Measurements from ENCODE around the gene ACOT9. TPM values are rescaled to one million over a fixed set of nuclear protein-coding genes. Genes with fewer than 3 reads are reported as not detected.

Gene ACOT9
- total RNA-seq, 3 donors from 2014 or later = 15.6 to 30.3 (median 22.8) TPM

DNA sequence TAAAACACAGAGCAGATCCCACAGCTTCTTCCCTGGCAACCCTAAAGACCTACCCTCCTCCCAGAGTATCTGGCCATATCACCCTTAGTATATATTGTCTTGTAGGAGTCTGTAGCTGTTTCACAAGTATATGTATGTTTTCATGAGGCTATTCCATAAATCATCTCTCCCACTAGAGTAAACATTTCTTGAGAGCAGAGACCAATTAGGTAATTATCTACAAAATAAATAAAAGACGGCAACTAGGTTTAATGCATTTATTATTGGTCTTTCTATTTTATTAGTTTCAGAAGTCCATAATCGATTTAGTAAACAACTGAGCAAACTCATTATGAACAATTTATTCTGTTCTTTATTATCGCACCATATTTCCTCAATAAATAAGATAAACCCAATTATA lies 7.0 kb downstream of the ACOT9 start:
- Histone ChIP-seq H3K36me3 (ENCODE audit: low read depth) (no peaks in the 10 kb centered on the region), H3K4me1 (ENCODE audit: low read depth) (no peaks in the 10 kb centered on the region), H3K9me3 (no peaks in the 10 kb centered on the region), H3K4me3 (no peak overlapping the region)
- no peak for DNase-seq
- ATAC-seq = no peak
- TF ChIP-seq, protein P1, sequence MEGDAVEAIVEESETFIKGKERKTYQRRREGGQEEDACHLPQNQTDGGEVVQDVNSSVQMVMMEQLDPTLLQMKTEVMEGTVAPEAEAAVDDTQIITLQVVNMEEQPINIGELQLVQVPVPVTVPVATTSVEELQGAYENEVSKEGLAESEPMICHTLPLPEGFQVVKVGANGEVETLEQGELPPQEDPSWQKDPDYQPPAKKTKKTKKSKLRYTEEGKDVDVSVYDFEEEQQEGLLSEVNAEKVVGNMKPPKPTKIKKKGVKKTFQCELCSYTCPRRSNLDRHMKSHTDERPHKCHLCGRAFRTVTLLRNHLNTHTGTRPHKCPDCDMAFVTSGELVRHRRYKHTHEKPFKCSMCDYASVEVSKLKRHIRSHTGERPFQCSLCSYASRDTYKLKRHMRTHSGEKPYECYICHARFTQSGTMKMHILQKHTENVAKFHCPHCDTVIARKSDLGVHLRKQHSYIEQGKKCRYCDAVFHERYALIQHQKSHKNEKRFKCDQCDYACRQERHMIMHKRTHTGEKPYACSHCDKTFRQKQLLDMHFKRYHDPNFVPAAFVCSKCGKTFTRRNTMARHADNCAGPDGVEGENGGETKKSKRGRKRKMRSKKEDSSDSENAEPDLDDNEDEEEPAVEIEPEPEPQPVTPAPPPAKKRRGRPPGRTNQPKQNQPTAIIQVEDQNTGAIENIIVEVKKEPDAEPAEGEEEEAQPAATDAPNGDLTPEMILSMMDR (IDR thresholded peaks at IDR 0.05) = no peak
- intact Hi-C loops (cut with DNase I, micrococcal nuclease) = no loop called here

DNA sequence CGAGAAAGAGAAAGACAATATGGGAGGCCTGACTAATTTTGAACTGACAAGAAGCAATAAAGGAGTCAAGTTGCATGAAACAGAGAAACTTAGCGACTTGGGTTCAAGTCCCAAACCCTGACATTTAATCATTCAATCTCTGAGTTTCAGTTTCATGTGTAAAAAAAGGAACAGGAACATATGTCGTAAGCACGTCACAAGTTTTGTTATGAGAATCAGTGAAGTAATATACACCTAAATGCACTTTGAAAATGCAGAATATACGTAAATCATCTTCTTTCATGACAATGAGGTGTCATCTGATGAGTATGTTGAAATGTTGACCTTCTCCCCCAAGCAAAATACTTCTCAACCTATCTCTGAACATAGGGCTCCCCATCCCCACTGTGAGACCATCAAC lies 10.4 kb downstream of the ACOT9 start:
- no peak for ATAC-seq
- DNase-seq = no peak
- Histone ChIP-seq H3K4me1 (ENCODE audit: low read depth) (no peaks in the 10 kb centered on the region), H3K4me3 (no peak overlapping the region), H3K36me3 (ENCODE audit: low read depth) (no peaks in the 10 kb centered on the region), H3K9me3 (no peaks in the 10 kb centered on the region)
- TF ChIP-seq, protein P1 (IDR thresholded peaks at IDR 0.05) = no peak
- intact Hi-C loops (cut with DNase I, micrococcal nuclease) = no loop called here

DNA sequence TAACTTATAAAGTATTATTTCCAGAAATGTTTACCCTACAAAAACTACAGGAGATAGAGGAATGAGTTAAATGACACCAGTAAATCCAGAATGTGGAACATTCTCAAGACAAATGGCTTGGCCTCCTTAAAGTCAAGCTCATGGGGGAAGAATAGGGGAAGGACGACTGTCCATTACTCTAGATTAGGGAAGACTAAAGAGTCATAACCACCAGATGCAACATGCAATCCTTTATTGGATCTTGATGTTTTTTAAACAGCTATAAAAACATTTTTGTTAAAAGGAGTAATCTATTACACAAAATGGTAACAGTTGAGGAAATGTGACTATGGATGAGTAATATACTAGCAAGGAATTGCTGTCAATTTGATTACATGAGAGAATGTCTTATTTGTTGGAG lies 11.1 kb downstream of the ACOT9 start:
- DNase-seq = no peak
- intact Hi-C loops (cut with DNase I, micrococcal nuclease) = no loop called here
- Histone ChIP-seq H3K36me3 (ENCODE audit: low read depth) (no peaks in the 10 kb centered on the region), H3K4me1 (ENCODE audit: low read depth) (no peaks in the 10 kb centered on the region), H3K4me3 (no peak overlapping the region), H3K9me3 (no peaks in the 10 kb centered on the region)
- TF ChIP-seq, protein P1 (IDR thresholded peaks at IDR 0.05) = no peak
- no peak for ATAC-seq

DNA sequence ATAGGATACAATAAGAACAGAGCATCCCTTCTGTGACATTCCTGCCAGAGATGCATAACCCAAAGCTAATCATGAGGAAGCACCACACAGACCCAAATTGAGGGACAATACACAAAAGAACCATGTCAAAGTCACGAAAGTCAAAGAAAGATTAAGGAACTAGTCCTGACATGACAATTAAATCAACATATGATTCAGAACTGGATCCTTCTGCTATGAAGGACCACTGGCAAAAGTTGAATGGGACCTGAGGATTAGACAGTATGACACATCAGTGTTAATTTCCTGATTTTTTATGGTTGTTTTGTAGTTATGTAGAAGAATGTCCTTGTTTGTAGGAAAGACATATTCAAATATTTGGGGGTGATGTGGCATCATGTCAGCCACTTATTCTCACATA lies 13.9 kb downstream of the ACOT9 start:
- TF ChIP-seq, protein P1 (IDR thresholded peaks at IDR 0.05) = no peak
- Histone ChIP-seq H3K36me3 (ENCODE audit: low read depth) (no peaks in the 10 kb centered on the region), H3K4me1 (ENCODE audit: low read depth) (no peaks in the 10 kb centered on the region), H3K4me3 (no peak overlapping the region), H3K9me3 (no peaks in the 10 kb centered on the region)
- ATAC-seq (no peak), DNase-seq (no peak)
- intact Hi-C loops (cut with DNase I, micrococcal nuclease) = no loop called here

- ATAC-seq = no peak
- no peaks in the 10 kb centered on the region for H3K36me3 ChIP-seq (ENCODE audit: low read depth)
- intact Hi-C loops (cut with DNase I, micrococcal nuclease) = no loop called here
Measured at GRCh38 chrX:23727206-23727605, 15.9 kb downstream of the ACOT9 start.

More at GRCh38 chrX:23727206-23727605, 15.9 kb downstream of the ACOT9 start:
- TF ChIP-seq, protein P1 (IDR thresholded peaks at IDR 0.05) = no peak
- no peak for DNase-seq
- Histone ChIP-seq H3K4me1 (ENCODE audit: low read depth) (no peaks in the 10 kb centered on the region), H3K4me3 (no peak overlapping the region), H3K9me3 (no peaks in the 10 kb centered on the region)

Data from mucosa of descending colon (tissue), 3 donors.